IgD-negative memory B cell (primary cell): ENCODE data around the gene GLG1. TPM values are rescaled to one million over a fixed set of nuclear protein-coding genes. Genes with fewer than 3 reads are reported as not detected.
"Not testable (repeated sequence)": the region's sequence is repeated elsewhere in the genome, so short reads cannot be mapped to it uniquely, and the experiment has no call there.

ENCODE experiments used
- H3K27ac Mint-ChIP-seq, 3 donors: one replicate each; pipeline ENCODE4 v1.8.0; 2020 to 2022; ENCODE audit warnings: mild to moderate bottlenecking in 3 of 3, mixed read lengths in 3 of 3, moderate library complexity in 1 of 3
- H3K27me3 Mint-ChIP-seq: one replicate; pipeline ENCODE4 v1.8.0; 2021; ENCODE audit warnings: mixed read lengths
- H3K36me3 Mint-ChIP-seq: one replicate; pipeline ENCODE4 v1.8.0; 2020; ENCODE audit warnings: mild to moderate bottlenecking, mixed read lengths
- H3K4me1 Mint-ChIP-seq, 3 donors: one replicate each; pipeline ENCODE4 v1.8.0; 2020 to 2022; ENCODE audit warnings: mixed read lengths in 3 of 3, mild to moderate bottlenecking in 1 of 3
- H3K4me3 Mint-ChIP-seq, 4 donors: one replicate each; pipeline ENCODE4 v1.8.0; 2020 to 2022; ENCODE audit warnings: mild to moderate bottlenecking in 4 of 4, mixed read lengths in 4 of 4, moderate library complexity in 3 of 4
- H3K9me3 Mint-ChIP-seq, 3 donors: one replicate each; pipeline ENCODE4 v1.8.0; 2020 to 2021; ENCODE audit warnings: mixed read lengths in 3 of 3, mild to moderate bottlenecking in 1 of 3
- polyA plus RNA-seq: library from polyadenylated mRNA; unstranded; fragments of 300-500 nt; fragmentation: Illumina TruSeq; gene quantifications from one replicate; pipeline ENCODE4 v1.2.3, GENCODE V29; 2021

The GLG1 gene
- polyA plus RNA-seq = 91.8 TPM

- no peaks in the 10 kb centered on the region for H3K9me3 Mint-ChIP-seq
- peaks cover 3% of the 10 kb centered on the region for H3K36me3 Mint-ChIP-seq
- peak within 1 kb of the TSS; percentile 92 to 100 (median 94) for H3K4me3 Mint-ChIP-seq
- no peaks in the 10 kb centered on the region for H3K27me3 Mint-ChIP-seq
- peaks cover 35 to 39% (median 36%) of the 10 kb centered on the region in 3 donors for H3K4me1 Mint-ChIP-seq
- peak within 1 kb of the TSS; percentile 74 to 97 (median 96) for H3K27ac Mint-ChIP-seq
These were observed at the start of gene GLG1 for GRCh38 chr16:74606521-74607309. Gene GLG1, minus strand, starts transcription at chr16:74607114. Its CDS starts 20 bp downstream, at chr16:74607094.

DNA sequence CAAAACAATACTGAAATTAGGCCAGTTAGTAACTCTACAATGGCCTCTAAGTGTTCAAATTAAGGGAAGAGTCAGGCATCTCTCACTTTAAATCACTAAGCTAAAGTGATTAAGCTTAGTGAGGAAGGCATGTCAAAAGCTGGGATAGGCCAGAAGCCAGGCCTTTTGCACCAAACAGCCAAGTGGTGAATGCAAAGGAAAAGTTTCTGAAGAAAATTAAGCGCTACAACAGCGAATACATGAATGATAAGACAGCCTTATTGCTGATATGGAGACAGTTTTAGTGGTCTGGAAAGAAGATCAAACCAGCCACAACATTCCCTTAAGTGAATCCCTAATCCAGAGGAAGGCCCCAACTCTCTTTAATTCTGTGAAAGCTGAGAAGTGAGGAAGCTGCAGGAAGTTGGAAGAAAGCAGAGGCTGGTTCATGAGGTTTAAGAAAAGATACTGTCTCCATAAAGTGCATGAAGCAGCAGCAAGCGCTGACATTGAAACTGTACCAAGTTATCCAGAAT lies 47.7 kb upstream of the GLG1 start:
- H3K9me3 Mint-ChIP-seq = no peaks in the 10 kb centered on the region
- H3K36me3 Mint-ChIP-seq = no peaks in the 10 kb centered on the region
- H3K4me3 Mint-ChIP-seq = no peak overlapping the region

DNA sequence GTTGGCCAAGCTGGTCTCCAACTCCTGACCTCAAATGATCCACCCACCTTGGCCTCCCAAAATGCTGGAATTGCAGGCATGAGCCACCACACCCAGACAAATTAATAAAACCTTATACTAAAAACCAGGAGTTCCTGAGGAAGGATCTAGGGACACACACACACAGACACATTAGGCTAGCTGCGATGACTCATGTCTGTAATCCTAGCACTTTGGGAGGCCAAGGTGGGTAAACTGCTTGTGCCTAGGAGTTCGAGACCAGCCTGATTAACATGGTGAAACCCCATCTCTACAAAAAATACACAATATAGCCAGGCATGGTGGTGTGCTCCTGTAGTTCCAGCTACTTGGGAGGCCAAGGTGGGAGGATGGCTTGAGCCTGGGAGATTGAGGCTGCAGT lies 46.0 kb upstream of the GLG1 start:
- H3K36me3 Mint-ChIP-seq, H3K27ac Mint-ChIP-seq, H3K9me3 Mint-ChIP-seq, H3K4me3 Mint-ChIP-seq, H3K27me3 Mint-ChIP-seq: not testable (repeated sequence)
- H3K4me1 Mint-ChIP-seq = peaks cover 15 to 24% (median 19%) of the 10 kb centered on the region in 3 donors

More for the DNA sequence above, 47.7 kb upstream of the GLG1 start:
- Mint-ChIP-seq H3K27ac (peak overlapping the region in 1 of 3 donors; percentile 73), H3K4me1 (peaks cover 22 to 33% (median 27%) of the 10 kb centered on the region in 3 donors), H3K27me3 (no peaks in the 10 kb centered on the region)

DNA sequence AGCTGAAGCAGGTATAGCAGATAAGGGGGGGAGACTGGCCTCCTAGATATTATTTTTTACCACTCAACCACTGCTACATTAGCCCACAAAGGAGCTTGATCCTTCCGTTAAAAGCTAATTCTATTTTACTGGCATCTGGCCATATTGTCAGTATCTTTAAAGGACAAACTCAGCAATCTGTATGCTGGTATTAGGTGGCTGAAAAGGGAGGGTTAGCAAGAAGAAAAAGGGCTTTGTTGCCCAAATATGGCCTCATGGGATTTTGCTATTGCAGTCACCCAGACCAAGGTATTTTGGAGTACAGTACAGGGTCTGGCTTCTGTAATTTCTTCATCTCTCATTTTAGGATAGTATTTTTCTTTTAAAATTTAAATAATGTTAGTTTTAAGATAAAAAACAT lies 45.3 kb upstream of the GLG1 start:
- H3K27ac Mint-ChIP-seq = peak overlapping the region in 1 of 3 donors; percentile 30
- no peak overlapping the region for H3K4me3 Mint-ChIP-seq
- H3K4me1 Mint-ChIP-seq = peaks cover 14 to 24% (median 15%) of the 10 kb centered on the region in 3 donors
- H3K9me3 Mint-ChIP-seq = no peaks in the 10 kb centered on the region
- H3K36me3 Mint-ChIP-seq = peaks cover 1% of the 10 kb centered on the region
- H3K27me3 Mint-ChIP-seq = no peaks in the 10 kb centered on the region

DNA sequence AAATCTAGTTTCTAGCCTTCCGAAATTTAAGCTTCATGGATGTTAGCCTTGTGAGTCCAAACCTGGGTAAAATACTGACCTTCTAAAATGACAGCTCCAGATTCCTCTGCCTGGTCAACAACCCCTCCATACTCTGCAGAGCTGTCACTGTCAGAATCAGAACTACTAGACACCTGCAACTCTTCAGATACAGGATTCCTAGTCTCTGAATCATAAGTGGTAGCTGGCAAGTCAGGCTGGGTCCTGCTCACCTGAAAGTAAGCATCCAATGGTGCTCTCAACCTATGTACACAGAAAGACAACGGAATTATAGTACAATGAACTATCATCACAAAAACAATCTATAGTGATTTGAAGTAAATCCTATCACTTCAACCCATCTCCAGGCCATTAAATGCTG lies 44.9 kb upstream of the GLG1 start:
- no peak overlapping the region for H3K4me3 Mint-ChIP-seq

GRCh38 chr16:74650966-74651567 lies 44.2 kb upstream of the GLG1 start:
- H3K4me3 Mint-ChIP-seq = no peak overlapping the region
- H3K27me3 Mint-ChIP-seq = no peaks in the 10 kb centered on the region
- no peak overlapping the region for H3K27ac Mint-ChIP-seq
- no peaks in the 10 kb centered on the region for H3K9me3 Mint-ChIP-seq
- peaks cover 1% of the 10 kb centered on the region for H3K36me3 Mint-ChIP-seq
- H3K4me1 Mint-ChIP-seq = peaks cover 5 to 18% (median 15%) of the 10 kb centered on the region in 3 donors

More for the DNA sequence above, 44.9 kb upstream of the GLG1 start:
- Mint-ChIP-seq H3K36me3 (peaks cover 1% of the 10 kb centered on the region), H3K27me3 (no peaks in the 10 kb centered on the region), H3K27ac (peak overlapping the region in 1 of 3 donors; percentile 30), H3K4me1 (peaks cover 10 to 20% (median 15%) of the 10 kb centered on the region in 3 donors), H3K9me3 (no peaks in the 10 kb centered on the region)

GRCh38 chr16:74649839-74650504 lies 43.1 kb upstream of the GLG1 start:
- H3K4me1 Mint-ChIP-seq = peaks cover 5 to 13% (median 12%) of the 10 kb centered on the region in 3 donors
- H3K4me3 Mint-ChIP-seq = no peak overlapping the region
- no peaks in the 10 kb centered on the region for H3K9me3 Mint-ChIP-seq
- no peaks in the 10 kb centered on the region for H3K27me3 Mint-ChIP-seq
- no peak overlapping the region for H3K27ac Mint-ChIP-seq
- peaks cover 1% of the 10 kb centered on the region for H3K36me3 Mint-ChIP-seq

- H3K9me3 Mint-ChIP-seq = no peaks in the 10 kb centered on the region
- no peaks in the 10 kb centered on the region for H3K4me1 Mint-ChIP-seq
- H3K4me3 Mint-ChIP-seq = no peak overlapping the region
- no peaks in the 10 kb centered on the region for H3K27me3 Mint-ChIP-seq
- H3K27ac Mint-ChIP-seq = no peak overlapping the region
- H3K36me3 Mint-ChIP-seq = no peaks in the 10 kb centered on the region
These were observed 35.1 kb upstream of the GLG1 start for GRCh38 chr16:74641969-74642368.

GRCh38 chr16:74637742-74638453 lies 31.0 kb upstream of the GLG1 start:
- Mint-ChIP-seq H3K9me3 (no peaks in the 10 kb centered on the region), H3K4me1 (no peaks in the 10 kb centered on the region), H3K27me3 (no peaks in the 10 kb centered on the region), H3K27ac (peak overlapping the region in 1 of 3 donors; percentile 51), H3K36me3 (no peaks in the 10 kb centered on the region), H3K4me3 (no peak overlapping the region)

GRCh38 chr16:74635303-74635702 lies 28.4 kb upstream of the GLG1 start:
- no peak overlapping the region for H3K27ac Mint-ChIP-seq
- H3K9me3 Mint-ChIP-seq = no peaks in the 10 kb centered on the region
- no peaks in the 10 kb centered on the region for H3K27me3 Mint-ChIP-seq
- H3K4me3 Mint-ChIP-seq = no peak overlapping the region
- no peaks in the 10 kb centered on the region for H3K4me1 Mint-ChIP-seq
- H3K36me3 Mint-ChIP-seq = peaks cover 2% of the 10 kb centered on the region

DNA sequence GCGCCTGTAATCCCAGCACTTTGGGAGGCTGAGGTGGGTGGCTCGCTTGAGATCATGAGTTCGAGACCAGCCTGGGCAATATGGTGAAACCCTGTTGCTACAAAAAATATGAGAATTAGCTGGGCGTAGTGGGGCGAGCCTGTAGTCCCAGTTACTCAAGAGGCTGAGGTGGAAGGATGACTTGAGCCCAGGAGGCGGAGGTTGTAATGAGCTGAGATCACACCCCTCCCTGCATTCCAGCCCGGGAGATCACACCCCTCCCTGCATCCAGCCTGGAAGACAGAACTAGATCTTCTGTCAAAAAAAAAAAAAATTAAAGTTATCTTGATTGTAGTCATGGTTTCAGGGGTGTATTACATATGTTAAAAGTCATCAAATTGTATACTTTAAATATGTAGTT lies 26.8 kb upstream of the GLG1 start:
- Mint-ChIP-seq H3K36me3 (peaks cover 2% of the 10 kb centered on the region), H3K27me3 (no peaks in the 10 kb centered on the region), H3K27ac (no peak overlapping the region), H3K9me3 (no peaks in the 10 kb centered on the region), H3K4me1 (peaks cover 0 to under 1% (median 0%) of the 10 kb centered on the region in 3 donors), H3K4me3 (peak overlapping the region in 1 of 4 donors; percentile 47)

GRCh38 chr16:74627506-74628220 lies 20.7 kb upstream of the GLG1 start:
- Mint-ChIP-seq H3K4me3 (no peak overlapping the region), H3K4me1 (peaks cover 0 to 4% (median 1%) of the 10 kb centered on the region in 3 donors), H3K36me3 (peaks cover 2% of the 10 kb centered on the region), H3K27me3 (no peaks in the 10 kb centered on the region), H3K9me3 (no peaks in the 10 kb centered on the region), H3K27ac (peak overlapping the region in 2 of 3 donors; percentile 46 to 65)

- Mint-ChIP-seq H3K27me3 (no peaks in the 10 kb centered on the region), H3K9me3 (no peaks in the 10 kb centered on the region), H3K27ac (peak overlapping the region in 1 of 3 donors; percentile 67), H3K36me3 (peaks cover 2% of the 10 kb centered on the region), H3K4me1 (peaks cover 0 to 4% (median 1%) of the 10 kb centered on the region in 3 donors), H3K4me3 (no peak overlapping the region)
These were observed 20.0 kb upstream of the GLG1 start for GRCh38 chr16:74626741-74627416.
